ENCODE data around the gene SLC35D1. TPM values are rescaled to one million over a fixed set of nuclear protein-coding genes. Genes with fewer than 3 reads are reported as not detected.

SLC35D1 gene
- total and polyA plus RNA-seq, 2 of the 13 experiments (the other 11 are each of a cell fraction or from before 2014, with no cell fraction given), result 12.4 to 41.5 TPM

- no peak for TF ChIP-seq CBX5 (CRISPR knock-in tag; IDR thresholded peaks at IDR 0.05; ENCODE audit: borderline replicate concordance)
- TF ChIP-seq ZFX (CRISPR knock-in tag; IDR thresholded peaks at IDR 0.05; ENCODE audit: low read depth), result no peak
- no peak for TF ChIP-seq ZNF672 (CRISPR knock-in tag; IDR thresholded peaks at IDR 0.05)
- no peak for TF ChIP-seq KDM4B (CRISPR knock-in tag; IDR thresholded peaks at IDR 0.05)
- no peak for TF ChIP-seq ZBTB26 (CRISPR knock-in tag; IDR thresholded peaks at IDR 0.05; ENCODE audit: borderline replicate concordance)
- no peak for TF ChIP-seq MED13 (CRISPR knock-in tag; IDR thresholded peaks at IDR 0.05)
- no peak for TF ChIP-seq ZBTB37 (CRISPR knock-in tag; IDR thresholded peaks at IDR 0.05)
- TF ChIP-seq RARA (CRISPR knock-in tag; IDR thresholded peaks at IDR 0.05), result no peak
- no peak for TF ChIP-seq FUBP1 (CRISPR knock-in tag; IDR thresholded peaks at IDR 0.05; ENCODE audit: borderline replicate concordance)
- TF ChIP-seq DZIP1 (CRISPR knock-in tag; IDR thresholded peaks at IDR 0.05), result no peak
- no peak for TF ChIP-seq PATZ1 (CRISPR knock-in tag; IDR thresholded peaks at IDR 0.05)
Observed at GRCh38 chr1:67078291-67078690, 24.3 kb upstream of the SLC35D1 start (continued).
